K562 (cell line): Measurements from ENCODE around the gene DPP3. TPM values are rescaled to one million over a fixed set of nuclear protein-coding genes. Genes with fewer than 3 reads are reported as not detected.

Experiments used
- BHLHE40 ChIP-seq: IDR thresholded peaks from 2 replicates; pipeline ENCODE4 v1.6.1; 2011; ENCODE audit warnings: low read length, improper control_type of control experiment
- ERF ChIP-seq: fragments of 450-650 bp; formaldehyde crosslinking; IDR thresholded peaks from 2 replicates; pipeline ENCODE4 v1.4.0; 2020; ENCODE audit warnings: mild to moderate bottlenecking, mixed read lengths
- HNRNPL ChIP-seq: fragments of 200-400 bp; formaldehyde crosslinking; IDR thresholded peaks from 2 replicates; pipeline ENCODE4 v1.6.1; 2017; ENCODE audit warnings: low read depth, mild to moderate bottlenecking, low read length
- IRF2 ChIP-seq: sonication (generic); formaldehyde crosslinking; IDR thresholded peaks from 2 replicates; pipeline ENCODE4 v1.8.1; 2022; ENCODE audit warnings: mild to moderate bottlenecking, missing genetic modification reagents
- POLR2H ChIP-seq: IDR thresholded peaks from 2 replicates; pipeline ENCODE4 v1.6.1; 2016; ENCODE audit warnings: missing genetic modification characterization, low read depth, mild to moderate bottlenecking, control low read depth, missing compliant biosample characterization, moderate library complexity
- STAT5B ChIP-seq: fragments of 250-450 bp; sonication (Bioruptor Pico); IDR thresholded peaks from 2 replicates; pipeline ENCODE4 v1.8.0; 2021; ENCODE audit warnings: mild to moderate bottlenecking, inconsistent platforms
- polyA plus RNA-seq, 8 experiments: library from polyadenylated mRNA; depleted of rRNA in 4 of 8; stranded (reverse) in 5 of 8; unstranded in 3 of 8; fragments of >200 nt; fragmentation: Nextera tagmentation in 2 of 8; fragmentation: Illumina TruSeq in 1 of 8; extraction: Ambion mirVana in 2 of 8; extraction: Trizol in 1 of 8; gene quantifications; 2 replicates each; pipeline versions ENCODE4 v1.2.1 to v1.2.3, GENCODE V29; 2011 to 2014; ENCODE audit warnings: inconsistent platforms in 1 of 8, missing spikeins in 1 of 8
- total RNA-seq, 7 experiments: library from RNA; depleted of rRNA in 6 of 7; stranded (reverse); fragments of >200 nt in 6 of 7; fragmentation: Illumina TruSeq in 2 of 7; extraction: Trizol in 2 of 7; gene quantifications; 2 replicates each; pipeline versions ENCODE4 v1.2.1 to v1.2.3, GENCODE V29; 2011 to 2021; ENCODE audit warnings: low replicate concordance in 1 of 7
- TF ChIP-seq, protein P1 (sequence below): fragments of 250-450 bp; sonication (Bioruptor Pico); IDR thresholded peaks from 2 replicates; pipeline ENCODE4 v1.5.0; 2021; ENCODE audit warnings: mild to moderate bottlenecking, moderate library complexity
- TF ChIP-seq, protein P2 (sequence below): sonication (generic); formaldehyde crosslinking; IDR thresholded peaks from 2 replicates; pipeline ENCODE4 v1.8.1; 2023; ENCODE audit warnings: mild to moderate bottlenecking, missing genetic modification reagents
- TF ChIP-seq, protein P3 (sequence below): fragments of 250-450 bp; sonication (Bioruptor Pico); IDR thresholded peaks from 2 replicates; pipeline ENCODE4 v1.8.0; 2022; ENCODE audit warnings: inconsistent platforms, mild to moderate bottlenecking, moderate library complexity, borderline replicate concordance
- TF ChIP-seq, protein P4 (sequence below): sonication (generic); formaldehyde crosslinking; IDR thresholded peaks from 2 replicates; pipeline ENCODE4 v1.8.0; 2022; ENCODE audit warnings: mild to moderate bottlenecking, missing genetic modification reagents
- TF ChIP-seq, protein P5 (sequence below), 2 experiments: fragments of 450-650 bp in 1 of 2; sonication (generic) in 1 of 2; formaldehyde crosslinking in 1 of 2; IDR thresholded peaks in 1 of 2; conservative IDR thresholded peaks in 1 of 2; 2 replicates each; pipeline versions ENCODE4 v1.6.1 to v1.8.1; 2016 to 2023; ENCODE audit warnings: mild to moderate bottlenecking in 2 of 2, moderate library complexity in 2 of 2, inconsistent platforms in 1 of 2, missing genetic modification reagents in 1 of 2
- TF ChIP-seq, protein P6 (sequence below): fragments of 450-650 bp; IDR thresholded peaks from 2 replicates; pipeline ENCODE4 v1.6.1; 2016
- TF ChIP-seq, protein P7 (sequence below): fragments of 450-650 bp; IDR thresholded peaks from one replicate; pipeline ENCODE4 v1.6.1; 2018; ENCODE audit warnings: mild to moderate bottlenecking, moderate library complexity; ENCODE audit not compliant: partially characterized antibody

The DPP3 gene
- total and polyA plus RNA-seq, 9 of the 15 experiments (the other 6 are each of a cell fraction or from before 2014, with no cell fraction given), result 3.7 to 69.2 (median 43.3) TPM

DNA sequence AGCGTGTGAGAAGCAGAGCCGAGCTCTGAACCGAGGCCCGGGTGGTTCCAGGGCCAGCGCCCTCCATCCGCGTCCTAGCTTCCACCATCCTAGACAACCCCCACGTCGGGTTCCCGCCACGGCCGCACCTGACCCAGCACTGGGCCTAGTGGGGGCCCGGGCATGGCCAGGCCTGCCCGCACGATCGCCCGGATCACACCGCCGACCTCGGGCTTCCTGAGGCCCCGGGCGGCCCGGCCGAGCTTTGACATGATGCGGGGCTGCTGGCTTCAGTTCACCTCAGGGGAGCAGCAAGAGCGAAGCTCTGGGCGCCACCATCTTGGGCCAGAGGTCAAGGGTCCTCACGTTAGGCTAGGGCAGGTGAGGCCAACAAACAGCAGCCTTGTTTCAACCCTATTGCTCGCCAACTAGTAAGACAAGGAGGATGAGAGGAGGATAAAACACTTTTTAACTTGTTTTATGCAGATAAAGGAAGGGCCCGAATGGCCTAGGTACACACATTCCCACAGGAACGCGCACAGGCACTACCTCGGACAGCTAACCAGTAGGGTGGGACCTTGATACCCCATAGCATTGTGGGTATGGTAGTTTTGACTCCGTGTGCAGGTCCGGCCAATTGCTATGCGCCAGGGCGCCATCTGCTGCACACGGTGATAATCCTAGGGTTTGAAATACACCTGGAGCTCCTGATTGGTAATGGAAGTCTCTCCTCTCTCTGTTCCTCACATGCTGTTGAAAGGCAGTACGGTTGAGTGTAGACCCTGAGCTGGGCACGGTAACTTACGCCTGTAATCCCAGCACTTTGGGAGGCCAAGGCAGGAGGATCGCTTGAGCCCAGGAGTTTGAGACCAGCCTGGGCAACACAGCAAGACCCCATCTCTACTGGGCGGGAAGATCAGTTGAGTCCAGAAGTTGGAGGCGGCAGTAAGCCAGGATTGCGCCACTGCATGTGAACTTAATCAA is 41.4 kb upstream of the DPP3 start, which contains the start of gene MRPL11 (continued):
- TF ChIP-seq, protein P1, sequence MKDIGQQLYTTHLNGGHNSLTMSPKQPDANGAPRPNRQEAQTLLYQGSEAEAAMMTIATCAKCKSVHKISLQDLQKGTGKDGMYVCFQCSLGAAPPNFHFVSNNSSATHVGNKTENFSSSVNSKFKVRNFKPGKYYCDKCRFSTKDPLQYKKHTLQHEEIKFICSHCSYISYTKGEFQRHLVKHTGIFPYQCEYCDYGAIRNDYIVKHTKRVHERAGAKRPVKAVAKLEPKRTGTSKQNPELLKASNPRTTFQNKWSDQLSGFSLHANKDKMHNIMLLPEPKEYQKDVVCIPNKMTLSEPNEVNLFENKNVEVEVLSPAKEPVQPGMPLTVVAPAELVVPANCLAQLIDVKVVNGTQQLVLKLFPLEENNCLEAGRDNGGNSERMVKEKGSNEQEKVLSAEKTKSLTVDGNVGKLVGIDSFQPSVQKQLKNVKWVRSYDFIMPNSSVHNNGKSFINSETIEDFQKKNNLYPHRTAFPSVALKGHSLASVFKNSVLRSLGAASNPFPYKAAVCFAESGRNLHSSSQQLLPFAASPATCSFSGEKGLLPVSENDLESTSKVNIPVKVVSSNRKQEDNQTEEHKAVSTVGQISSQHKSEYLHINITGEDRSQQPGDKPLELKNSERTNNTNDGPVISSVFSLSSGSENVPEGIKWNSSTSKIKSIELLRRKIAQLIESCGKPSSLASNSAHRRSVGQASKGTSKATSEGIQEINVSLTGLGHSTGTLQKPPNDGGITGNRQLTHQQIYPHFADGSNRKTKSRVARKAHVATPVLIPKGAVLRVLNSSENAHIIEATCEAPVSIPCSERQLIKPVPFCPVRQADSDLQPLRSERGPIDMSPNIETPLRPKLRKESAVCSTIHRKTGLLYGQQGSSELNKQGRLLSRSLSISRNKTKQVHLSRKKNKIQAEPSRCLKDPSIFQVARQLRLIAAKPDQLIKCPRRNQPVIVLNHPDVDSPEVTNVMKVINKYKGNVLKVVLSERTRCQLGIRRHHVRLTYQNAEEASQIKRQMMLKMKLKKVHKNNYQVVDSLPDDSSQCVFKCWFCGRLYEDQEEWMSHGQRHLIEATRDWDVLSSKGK (CRISPR knock-in tag), result no peak
- TF ChIP-seq BHLHE40, result peak; percentile 37; the same call in 1 of the 2 replicates
- TF ChIP-seq, protein P2, sequence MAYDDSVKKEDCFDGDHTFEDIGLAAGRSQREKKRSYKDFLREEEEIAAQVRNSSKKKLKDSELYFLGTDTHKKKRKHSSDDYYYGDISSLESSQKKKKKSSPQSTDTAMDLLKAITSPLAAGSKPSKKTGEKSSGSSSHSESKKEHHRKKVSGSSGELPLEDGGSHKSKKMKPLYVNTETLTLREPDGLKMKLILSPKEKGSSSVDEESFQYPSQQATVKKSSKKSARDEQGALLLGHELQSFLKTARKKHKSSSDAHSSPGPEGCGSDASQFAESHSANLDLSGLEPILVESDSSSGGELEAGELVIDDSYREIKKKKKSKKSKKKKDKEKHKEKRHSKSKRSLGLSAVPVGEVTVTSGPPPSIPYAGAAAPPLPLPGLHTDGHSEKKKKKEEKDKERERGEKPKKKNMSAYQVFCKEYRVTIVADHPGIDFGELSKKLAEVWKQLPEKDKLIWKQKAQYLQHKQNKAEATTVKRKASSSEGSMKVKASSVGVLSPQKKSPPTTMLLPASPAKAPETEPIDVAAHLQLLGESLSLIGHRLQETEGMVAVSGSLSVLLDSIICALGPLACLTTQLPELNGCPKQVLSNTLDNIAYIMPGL (CRISPR knock-in tag), result peak; percentile 78; the same call in 1 of the 2 replicates
- no peak for TF ChIP-seq HNRNPL
- TF ChIP-seq POLR2H (tag), result peak; percentile 47; the same call in 1 of the 2 replicates
- TF ChIP-seq ERF, result no peak
- TF ChIP-seq, protein P3, sequence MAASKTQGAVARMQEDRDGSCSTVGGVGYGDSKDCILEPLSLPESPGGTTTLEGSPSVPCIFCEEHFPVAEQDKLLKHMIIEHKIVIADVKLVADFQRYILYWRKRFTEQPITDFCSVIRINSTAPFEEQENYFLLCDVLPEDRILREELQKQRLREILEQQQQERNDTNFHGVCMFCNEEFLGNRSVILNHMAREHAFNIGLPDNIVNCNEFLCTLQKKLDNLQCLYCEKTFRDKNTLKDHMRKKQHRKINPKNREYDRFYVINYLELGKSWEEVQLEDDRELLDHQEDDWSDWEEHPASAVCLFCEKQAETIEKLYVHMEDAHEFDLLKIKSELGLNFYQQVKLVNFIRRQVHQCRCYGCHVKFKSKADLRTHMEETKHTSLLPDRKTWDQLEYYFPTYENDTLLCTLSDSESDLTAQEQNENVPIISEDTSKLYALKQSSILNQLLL (CRISPR knock-in tag), result no peak
- TF ChIP-seq IRF2 (CRISPR knock-in tag), result no peak
- TF ChIP-seq, protein P4, sequence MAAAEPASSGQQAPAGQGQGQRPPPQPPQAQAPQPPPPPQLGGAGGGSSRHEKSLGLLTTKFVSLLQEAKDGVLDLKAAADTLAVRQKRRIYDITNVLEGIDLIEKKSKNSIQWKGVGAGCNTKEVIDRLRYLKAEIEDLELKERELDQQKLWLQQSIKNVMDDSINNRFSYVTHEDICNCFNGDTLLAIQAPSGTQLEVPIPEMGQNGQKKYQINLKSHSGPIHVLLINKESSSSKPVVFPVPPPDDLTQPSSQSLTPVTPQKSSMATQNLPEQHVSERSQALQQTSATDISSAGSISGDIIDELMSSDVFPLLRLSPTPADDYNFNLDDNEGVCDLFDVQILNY (CRISPR knock-in tag), result no peak
- TF ChIP-seq, protein P5, sequence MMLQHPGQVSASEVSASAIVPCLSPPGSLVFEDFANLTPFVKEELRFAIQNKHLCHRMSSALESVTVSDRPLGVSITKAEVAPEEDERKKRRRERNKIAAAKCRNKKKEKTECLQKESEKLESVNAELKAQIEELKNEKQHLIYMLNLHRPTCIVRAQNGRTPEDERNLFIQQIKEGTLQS (IDR thresholded peaks at IDR 0.05), result no peak
- TF ChIP-seq, protein P5 (CRISPR knock-in tag; conservative IDR thresholded peaks at IDR 0.05), result peak; percentile 81
- no peak for TF ChIP-seq STAT5B (CRISPR knock-in tag)
- TF ChIP-seq, protein P6, sequence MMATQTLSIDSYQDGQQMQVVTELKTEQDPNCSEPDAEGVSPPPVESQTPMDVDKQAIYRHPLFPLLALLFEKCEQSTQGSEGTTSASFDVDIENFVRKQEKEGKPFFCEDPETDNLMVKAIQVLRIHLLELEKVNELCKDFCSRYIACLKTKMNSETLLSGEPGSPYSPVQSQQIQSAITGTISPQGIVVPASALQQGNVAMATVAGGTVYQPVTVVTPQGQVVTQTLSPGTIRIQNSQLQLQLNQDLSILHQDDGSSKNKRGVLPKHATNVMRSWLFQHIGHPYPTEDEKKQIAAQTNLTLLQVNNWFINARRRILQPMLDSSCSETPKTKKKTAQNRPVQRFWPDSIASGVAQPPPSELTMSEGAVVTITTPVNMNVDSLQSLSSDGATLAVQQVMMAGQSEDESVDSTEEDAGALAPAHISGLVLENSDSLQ, result no peak
- TF ChIP-seq, protein P7, sequence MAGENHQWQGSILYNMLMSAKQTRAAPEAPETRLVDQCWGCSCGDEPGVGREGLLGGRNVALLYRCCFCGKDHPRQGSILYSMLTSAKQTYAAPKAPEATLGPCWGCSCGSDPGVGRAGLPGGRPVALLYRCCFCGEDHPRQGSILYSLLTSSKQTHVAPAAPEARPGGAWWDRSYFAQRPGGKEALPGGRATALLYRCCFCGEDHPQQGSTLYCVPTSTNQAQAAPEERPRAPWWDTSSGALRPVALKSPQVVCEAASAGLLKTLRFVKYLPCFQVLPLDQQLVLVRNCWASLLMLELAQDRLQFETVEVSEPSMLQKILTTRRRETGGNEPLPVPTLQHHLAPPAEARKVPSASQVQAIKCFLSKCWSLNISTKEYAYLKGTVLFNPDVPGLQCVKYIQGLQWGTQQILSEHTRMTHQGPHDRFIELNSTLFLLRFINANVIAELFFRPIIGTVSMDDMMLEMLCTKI, result no peak
